Aorta (tissue), 5 donors: ENCODE measurements around the gene CXXC1. TPM values are rescaled to one million over a fixed set of nuclear protein-coding genes. Genes with fewer than 3 reads are reported as not detected.

ENCODE experiments used
- ATAC-seq: fragments of 200-7000 bp; cut with Tn5 transposase; one replicate; pipeline ENCODE4 v1.9.1; 2022; ENCODE audit warnings: moderate library complexity; ENCODE audit not compliant: low FRiP score
- DNase-seq, 2 donors: peaks; one replicate each; pipeline ENCODE4 v3.0.0-alpha.2; 2020
- H3K27ac ChIP-seq, 2 donors: one replicate each; pipeline ENCODE4 v1.5.1; 2013; ENCODE audit warnings: low read length in 2 of 2, mild to moderate bottlenecking in 2 of 2, moderate library complexity in 2 of 2, control low read depth in 1 of 2, inconsistent platforms in 1 of 2, low read depth in 1 of 2
- H3K27me3 ChIP-seq, 2 donors: one replicate each; pipeline ENCODE4 v1.6.1; 2013; ENCODE audit warnings: control low read depth in 1 of 2, low read length in 1 of 2, mild to moderate bottlenecking in 1 of 2, moderate library complexity in 1 of 2; ENCODE audit not compliant: insufficient read depth in 2 of 2, control insufficient read depth in 1 of 2
- H3K36me3 ChIP-seq, 2 donors: one replicate each; pipeline ENCODE4 v1.6.1; 2013; ENCODE audit warnings: control low read depth in 1 of 2, low read length in 1 of 2, mild to moderate bottlenecking in 1 of 2; ENCODE audit not compliant: insufficient read depth in 2 of 2, control insufficient read depth in 1 of 2
- H3K4me1 ChIP-seq, 2 donors: one replicate each; pipeline ENCODE4 v1.6.1; 2013; ENCODE audit warnings: low read length in 2 of 2, control low read depth in 1 of 2, mild to moderate bottlenecking in 1 of 2, moderate library complexity in 1 of 2; ENCODE audit not compliant: insufficient read depth in 2 of 2, control insufficient read depth in 1 of 2
- H3K4me3 ChIP-seq, 2 donors: one replicate each; pipeline ENCODE4 v1.5.1; 2013; ENCODE audit warnings: low read length in 2 of 2, control low read depth in 1 of 2, mild to moderate bottlenecking in 1 of 2
- H3K9me3 ChIP-seq: one replicate; pipeline ENCODE4 v1.6.1; 2013; ENCODE audit warnings: mild to moderate bottlenecking, low read length; ENCODE audit not compliant: control insufficient read depth
- WGBS, 2 donors: extraction: QIAGEN DNeasy Blood & Tissue Kit; methylation state at CpG; one replicate each; pipeline ENCODE4 v1.1.7; 2013; 5-methylcytosine and 5-hydroxymethylcytosine counted together
- intact Hi-C, 2 donors: fragments of 100-400 bp; cut with DNase I; formaldehyde crosslinking; loops; one replicate each; pipeline versions ENCODE4 v1.14.2 to v1.15.0; 2022
- long read RNA-seq, 2 donors: library from polyadenylated mRNA; unstranded; transcript quantifications; one replicate each; pipeline ENCODE4 v2.0.0, GENCODE V29; 2020 to 2021
- polyA plus RNA-seq, 2 donors: library from polyadenylated mRNA; stranded (reverse); fragments of 200-250 nt; gene quantifications; one replicate each; pipeline ENCODE4 v1.2.3, GENCODE V29; 2013
- total RNA-seq, 2 donors: library from RNA; stranded (reverse); fragmentation: NEBNext Ultra II Directional; extraction: Animal tissue kit (Norgen Biotek cat#: 25700); gene quantifications; one replicate each; pipeline ENCODE4 v1.2.1, GENCODE V29; 2021
- donor health status: healthy with polysubstance abuse.
- donor health status: Bipolar disorder and iron deficiency.
- donor health status: DM: no; HTN: no; CAD: no.
- donor health status: DM: no; HTN: no; CAD: no.
- donor health status: DM: yes; HTN: yes; CAD: no.

CXXC1 gene
- total RNA-seq (10 to 100 TPM; 54.3 to 74.0 TPM), polyA plus RNA-seq (100 to 1,000 TPM in 1 of 2 donors, 10 to 100 TPM in 1; 33.2 to 169 TPM)
- long read RNA-seq, donor 1, transcript CXXC1-201 (15 exons, 2,936 nt), result major isoform, 96 of 162 reads
- long read RNA-seq, donor 1, partial matches to known transcripts, result 14 of 162 reads
- long read RNA-seq, donor 1, other reads (novel, unspliced or antisense), result 45 of 162 reads
- long read RNA-seq, donor 2, transcript CXXC1-201 (15 exons, 2,936 nt), result major isoform, 11 of 26 reads
- long read RNA-seq, donor 2, partial matches to known transcripts, result 4 of 26 reads
- long read RNA-seq, donor 2, other reads (novel, unspliced or antisense), result 5 of 26 reads

DNA sequence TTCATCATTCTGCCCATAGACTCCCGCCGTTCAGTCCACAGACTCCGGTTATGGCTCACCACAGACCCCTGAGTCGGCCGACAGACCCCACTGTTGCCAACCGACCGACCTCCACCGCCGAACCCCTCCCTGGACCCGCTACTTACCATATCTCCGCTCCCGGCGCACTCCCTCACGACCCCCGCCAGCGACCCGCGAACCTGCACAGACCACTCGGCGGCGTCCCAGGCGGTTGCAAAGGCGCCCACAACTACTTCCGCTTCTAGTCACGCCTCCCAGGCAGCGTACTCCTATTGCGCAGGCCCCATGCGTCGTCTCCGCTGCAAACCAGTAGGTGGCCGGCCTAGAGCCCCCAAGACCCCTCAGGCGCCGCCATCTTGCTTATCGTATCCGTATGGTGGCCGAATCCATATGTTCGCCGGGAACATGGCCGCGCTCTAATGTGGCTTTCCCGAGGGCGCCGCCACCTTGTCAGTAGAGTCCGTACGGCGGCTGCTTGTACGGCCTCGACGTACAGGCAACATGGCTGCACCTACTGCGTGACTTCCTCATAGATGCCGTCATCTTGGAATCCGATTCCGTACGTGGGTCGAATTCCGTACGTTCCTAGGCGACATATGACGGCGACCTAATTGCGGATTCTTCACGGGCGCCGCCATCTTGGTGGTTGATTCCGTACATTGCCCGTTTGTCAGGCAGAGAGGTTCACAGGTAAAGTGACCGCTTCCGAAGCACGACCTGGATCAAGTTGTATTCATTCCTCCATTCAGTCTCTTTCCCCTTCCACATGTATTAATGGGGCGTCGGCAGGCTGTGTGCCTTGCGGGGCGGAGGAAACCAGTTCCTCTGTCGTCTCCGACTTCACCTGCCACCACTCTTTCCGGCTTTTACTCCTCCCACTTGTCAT is at the start of gene CXXC1:
Gene CXXC1 (minus strand): TSS at position 252 of the 907 bp plus-strand sequence. CDS start 103 bp downstream, at position 149.
- ATAC-seq, result peak; percentile 96
- peak; percentile 98 to 99 for DNase-seq
- no peaks in the 10 kb centered on the region for H3K4me1 ChIP-seq
- no peaks in the 10 kb centered on the region for H3K27me3 ChIP-seq
- H3K27ac ChIP-seq, result peak within 1 kb of the TSS in 1 of 2 donors; percentile 87
- H3K36me3 ChIP-seq, result peaks cover 0 to 4% of the 10 kb centered on the region in 2 donors
- no peaks in the 10 kb centered on the region for H3K9me3 ChIP-seq
- peak within 1 kb of the TSS; percentile 57 to 78 for H3K4me3 ChIP-seq
- 0% methylated on average over 76 of the region's 76 CpGs for WGBS, 2 donors
- intact Hi-C loops, result loop anchor here (10.0 kb wide), 4 partner anchors 87 to 907 kb away; partner anchors contain the start of genes SKA1 (in 2 of the 2), ACAA2 (in 1 of the 2), MEX3C (in 1 of the 2) and RPL17 (in 1 of the 2)

DNA sequence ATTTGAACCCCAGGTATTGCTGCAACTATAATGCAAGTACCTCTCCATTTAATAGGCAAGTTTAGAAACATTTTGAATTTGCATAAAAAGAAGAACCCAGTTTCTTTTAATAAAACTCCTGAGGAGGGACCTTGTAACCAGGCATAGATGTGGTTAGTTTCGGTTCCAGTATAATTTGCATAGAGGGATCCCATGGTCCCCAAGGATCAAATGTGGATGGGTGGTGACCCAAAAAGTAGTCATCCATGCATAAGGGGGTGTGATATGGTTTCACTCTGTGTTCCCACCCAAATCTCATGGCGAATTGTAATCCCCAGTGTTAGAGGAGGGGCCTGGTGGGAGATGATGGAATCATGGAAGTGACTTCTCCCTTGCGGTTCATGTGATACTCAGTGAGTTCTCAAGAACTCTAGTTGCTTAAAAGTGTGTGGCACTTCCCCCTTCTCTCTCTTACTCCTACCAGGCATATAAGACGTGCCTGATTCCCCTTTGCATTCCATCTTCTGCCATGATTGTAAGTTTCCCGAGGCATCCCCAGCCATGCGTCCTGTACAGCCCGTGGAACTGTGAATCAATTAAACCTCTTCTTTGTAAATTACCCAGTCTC is 47.2 kb upstream of the CXXC1 start:
- ATAC-seq (no peak), DNase-seq (no peak)
- H3K4me1 ChIP-seq, result no peaks in the 10 kb centered on the region
- no peak overlapping the region for H3K4me3 ChIP-seq
- WGBS, 2 donors, result 77 to 90% methylated on average over 7 of the region's 7 CpGs
- no peak overlapping the region for H3K27ac ChIP-seq
- H3K27me3 ChIP-seq, result no peaks in the 10 kb centered on the region
- no peaks in the 10 kb centered on the region for H3K9me3 ChIP-seq
- no peaks in the 10 kb centered on the region for H3K36me3 ChIP-seq
- intact Hi-C loops, result no loop called here

GRCh38 chr18:50331691-50332090 is 44.2 kb upstream of the CXXC1 start:
- Histone ChIP-seq H3K4me3 (no peak overlapping the region), H3K27ac (no peak overlapping the region), H3K4me1 (no peaks in the 10 kb centered on the region), H3K36me3 (no peaks in the 10 kb centered on the region), H3K27me3 (no peaks in the 10 kb centered on the region), H3K9me3 (no peaks in the 10 kb centered on the region)
- intact Hi-C loops, result no loop called here
- 70% methylated on average over 1 of the region's 1 CpG for WGBS, 2 donors
- no peak for DNase-seq
- no peak for ATAC-seq

GRCh38 chr18:50330176-50330575 is 42.7 kb upstream of the CXXC1 start:
- Histone ChIP-seq H3K9me3 (no peaks in the 10 kb centered on the region), H3K27ac (no peak overlapping the region), H3K4me1 (no peaks in the 10 kb centered on the region), H3K36me3 (no peaks in the 10 kb centered on the region), H3K4me3 (no peak overlapping the region), H3K27me3 (no peaks in the 10 kb centered on the region)
- intact Hi-C loops, result no loop called here
- ATAC-seq (no peak), DNase-seq (no peak)

GRCh38 chr18:50327983-50328382 is 40.5 kb upstream of the CXXC1 start:
- H3K36me3 ChIP-seq, result no peaks in the 10 kb centered on the region
- no peaks in the 10 kb centered on the region for H3K4me1 ChIP-seq
- no peaks in the 10 kb centered on the region for H3K27me3 ChIP-seq
- DNase-seq (no peak), ATAC-seq (no peak)
- 79 to 81% methylated on average over 3 of the region's 3 CpGs for WGBS, 2 donors
- H3K4me3 ChIP-seq, result no peak overlapping the region
- no peaks in the 10 kb centered on the region for H3K9me3 ChIP-seq
- intact Hi-C loops, result no loop called here
- no peak overlapping the region for H3K27ac ChIP-seq

DNA sequence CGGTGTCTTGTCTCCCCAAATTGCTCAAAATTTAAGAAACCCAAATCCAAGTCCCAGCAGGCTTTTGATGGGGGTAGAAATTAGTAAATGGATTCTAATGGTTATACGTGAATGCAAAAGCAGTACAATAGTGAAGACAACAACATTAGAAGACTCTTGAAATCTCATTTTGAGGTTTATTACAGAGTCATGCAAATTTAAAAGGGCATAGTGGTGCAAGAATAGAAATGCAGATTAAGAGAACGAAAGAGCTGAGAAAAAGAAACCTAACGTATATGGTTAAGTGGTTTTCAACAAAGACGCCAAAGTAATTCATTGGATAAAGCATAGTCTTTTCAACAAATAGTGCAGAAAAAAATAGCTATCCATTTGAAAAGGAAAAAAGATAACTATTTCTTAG is 33.2 kb upstream of the CXXC1 start:
- H3K36me3 ChIP-seq, result no peaks in the 10 kb centered on the region
- no peaks in the 10 kb centered on the region for H3K27me3 ChIP-seq
- 62 to 66% methylated on average over 5 of the region's 5 CpGs for WGBS, 2 donors
- intact Hi-C loops, result no loop called here
- no peaks in the 10 kb centered on the region for H3K9me3 ChIP-seq
- H3K4me1 ChIP-seq, result no peaks in the 10 kb centered on the region
- DNase-seq (no peak), ATAC-seq (no peak)
- no peak overlapping the region for H3K27ac ChIP-seq
- no peak overlapping the region for H3K4me3 ChIP-seq

DNA sequence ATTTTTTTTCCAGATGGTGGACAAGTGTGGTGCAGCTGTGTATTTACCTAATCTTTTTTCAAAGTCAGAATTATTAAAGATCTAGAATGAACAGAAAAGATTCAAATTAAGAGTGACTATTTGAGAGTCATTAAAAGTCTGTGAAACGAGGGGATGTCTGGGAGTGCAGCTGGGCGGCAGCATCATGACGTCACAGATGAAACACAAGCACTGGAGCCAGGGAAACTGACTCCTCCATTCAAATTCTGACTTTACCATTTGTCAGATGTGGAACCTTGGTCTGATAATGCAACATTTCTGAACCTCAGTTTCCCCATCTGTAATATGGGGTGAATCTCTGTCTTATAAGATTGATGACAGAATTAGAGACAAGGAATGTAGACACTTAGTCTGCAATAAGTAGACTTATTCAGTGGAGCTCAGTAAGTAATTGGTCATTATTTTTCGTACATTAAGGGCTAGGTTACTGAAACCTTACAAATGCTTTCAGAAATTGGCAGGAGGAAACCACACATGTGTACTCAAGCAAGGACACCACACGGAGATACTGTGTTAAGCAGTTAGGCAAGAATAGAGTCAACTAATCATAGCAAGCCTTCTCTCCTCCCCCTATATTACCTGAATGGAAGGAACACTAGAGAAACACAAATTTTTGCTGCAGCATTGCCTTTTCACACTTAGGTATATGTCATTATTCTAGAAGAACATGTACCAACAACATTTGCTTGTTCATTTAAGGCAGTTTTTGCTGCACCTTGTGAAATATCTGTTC is 27.8 kb upstream of the CXXC1 start:
- H3K4me1 ChIP-seq, result no peaks in the 10 kb centered on the region
- no peak overlapping the region for H3K4me3 ChIP-seq
- no peak for ATAC-seq
- intact Hi-C loops, result no loop called here
- no peak for DNase-seq
- H3K27ac ChIP-seq, result no peak overlapping the region
- H3K27me3 ChIP-seq, result peaks cover 0 to 2% of the 10 kb centered on the region in 2 donors
- H3K9me3 ChIP-seq, result no peaks in the 10 kb centered on the region
- H3K36me3 ChIP-seq, result no peaks in the 10 kb centered on the region
- WGBS, 2 donors, result 47 to 55% methylated on average over 5 of the region's 5 CpGs

DNA sequence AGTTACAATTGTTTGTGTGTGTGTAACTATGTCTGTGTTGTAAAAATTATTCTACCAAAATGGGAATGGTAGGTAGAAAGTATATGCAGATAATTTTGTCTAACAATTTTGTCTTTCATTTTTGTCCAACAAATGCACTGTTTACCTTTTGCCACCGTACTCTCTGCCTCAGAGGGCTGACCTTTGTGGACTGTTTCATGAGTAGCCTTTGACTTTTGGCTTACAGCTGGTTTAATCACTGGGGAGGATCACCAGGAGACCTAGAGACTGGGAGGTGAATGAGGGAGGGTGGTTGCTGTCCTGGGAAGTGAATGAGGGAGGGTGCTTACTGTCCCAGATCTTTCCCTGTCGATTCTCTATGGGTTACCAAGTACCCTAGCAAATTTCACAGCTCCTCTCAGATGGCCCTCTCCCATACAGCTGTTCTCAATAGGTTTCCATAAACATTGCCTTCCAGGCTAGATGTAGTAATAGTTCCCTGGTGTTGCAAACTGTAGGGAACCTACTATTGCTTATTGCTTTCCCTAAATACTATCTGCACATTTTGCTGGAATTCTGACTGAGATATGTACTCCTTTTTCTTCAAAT is 26.5 kb upstream of the CXXC1 start:
- H3K4me3 ChIP-seq, result no peak overlapping the region
- intact Hi-C loops, result no loop called here
- no peaks in the 10 kb centered on the region for H3K36me3 ChIP-seq
- DNase-seq (no peak), ATAC-seq (no peak)
- H3K27me3 ChIP-seq, result peaks cover 0 to 2% of the 10 kb centered on the region in 2 donors
- no peaks in the 10 kb centered on the region for H3K4me1 ChIP-seq
- 37 to 44% methylated on average over 2 of the region's 2 CpGs for WGBS, 2 donors
- H3K27ac ChIP-seq, result no peak overlapping the region
- no peaks in the 10 kb centered on the region for H3K9me3 ChIP-seq
